ENCODE measurements around the gene MRPS18A.

The MRPS18A gene

DNA sequence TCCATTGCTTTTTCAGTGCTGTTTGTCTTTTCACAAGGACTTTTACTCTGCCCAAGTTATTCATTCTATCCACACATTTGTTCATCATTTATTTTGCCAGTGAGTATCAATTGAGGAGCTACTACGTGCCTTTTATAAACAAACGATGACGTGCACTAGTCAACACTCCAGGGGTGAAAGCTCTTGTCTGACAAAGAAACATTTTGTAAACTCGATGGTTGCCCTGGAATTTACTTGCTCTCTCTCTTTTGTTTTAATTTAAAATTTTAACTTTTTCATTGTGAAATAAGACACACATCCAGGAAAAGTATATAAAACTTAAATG is 8.3 kb upstream of the MRPS18A start:
- DNase-seq: no peak

DNA sequence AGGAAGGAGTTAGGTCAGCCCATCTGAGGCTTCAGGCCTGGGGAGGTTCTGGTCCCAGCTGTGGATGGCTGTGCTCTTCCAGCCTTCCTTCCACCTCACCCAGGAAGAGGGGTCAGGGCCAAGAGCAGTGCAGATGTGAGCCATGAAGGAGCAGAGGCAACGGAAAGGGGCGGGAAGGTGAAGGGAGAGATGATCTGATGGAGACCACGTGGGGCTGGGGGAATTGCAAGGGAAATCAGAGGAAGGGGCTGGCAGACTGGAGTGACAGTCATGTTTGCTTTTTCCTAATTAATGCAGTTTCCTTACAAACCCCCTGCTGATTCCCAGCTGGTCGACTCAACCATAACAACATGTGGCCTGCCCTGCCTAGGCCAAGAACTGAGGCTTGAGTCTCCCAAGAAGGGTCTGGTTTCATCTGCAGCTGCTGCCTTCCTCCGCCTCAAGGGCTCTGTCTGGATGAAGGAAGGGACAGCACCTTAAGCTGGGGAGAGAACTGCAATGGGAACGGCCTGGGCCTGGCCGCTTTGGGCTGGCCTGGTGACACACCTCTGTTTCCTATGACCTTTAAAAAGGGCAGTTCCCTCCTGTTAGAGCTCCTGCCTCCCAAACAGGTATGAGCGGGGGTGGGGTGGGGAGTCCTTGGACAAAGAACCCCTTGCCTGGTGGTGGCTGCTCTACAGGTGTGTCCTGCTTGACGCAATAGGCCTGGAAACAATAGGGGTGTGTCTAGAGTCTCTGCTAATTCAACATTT is 7.8 kb upstream of the MRPS18A start:
- no peak for DNase-seq

DNA sequence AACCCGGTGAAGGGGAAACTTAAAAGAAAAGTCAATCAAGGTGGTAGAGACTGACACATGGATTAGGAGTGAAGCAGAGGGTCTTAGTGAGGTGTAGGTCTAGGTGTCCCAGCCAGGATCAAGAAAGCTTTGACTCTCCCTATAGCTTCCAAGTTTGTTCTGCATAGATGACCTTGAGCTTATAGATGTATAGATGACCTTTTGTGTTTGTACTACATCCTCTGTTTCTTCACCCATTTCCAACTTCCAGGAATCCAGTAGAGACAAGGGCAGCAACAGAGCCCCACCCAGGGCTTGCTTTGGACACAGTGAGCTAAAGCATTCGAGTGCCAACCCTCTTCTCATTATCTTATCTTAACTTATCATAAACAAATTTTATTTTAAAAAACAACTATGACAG is 1.8 kb upstream of the MRPS18A start:
- no peak for DNase-seq

DNA sequence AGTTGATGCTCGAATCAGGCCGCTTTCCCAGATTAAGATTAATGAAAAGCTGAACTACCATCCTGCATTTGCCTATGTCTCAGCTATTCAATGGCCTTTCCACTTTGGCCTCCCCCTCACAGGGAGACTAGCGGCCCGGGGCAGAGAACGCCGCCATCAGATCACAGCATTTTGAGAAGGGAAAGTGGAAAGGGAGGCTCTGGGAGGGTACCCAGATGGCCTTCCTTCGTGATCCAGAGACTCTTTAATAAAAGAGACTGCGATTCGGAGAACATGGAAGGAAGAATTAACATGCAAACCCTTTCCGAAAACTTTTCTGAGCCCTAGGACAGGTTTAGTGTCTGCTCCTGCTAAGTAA is 533 bp downstream of the MRPS18A start:
- no peak for DNase-seq

DNA sequence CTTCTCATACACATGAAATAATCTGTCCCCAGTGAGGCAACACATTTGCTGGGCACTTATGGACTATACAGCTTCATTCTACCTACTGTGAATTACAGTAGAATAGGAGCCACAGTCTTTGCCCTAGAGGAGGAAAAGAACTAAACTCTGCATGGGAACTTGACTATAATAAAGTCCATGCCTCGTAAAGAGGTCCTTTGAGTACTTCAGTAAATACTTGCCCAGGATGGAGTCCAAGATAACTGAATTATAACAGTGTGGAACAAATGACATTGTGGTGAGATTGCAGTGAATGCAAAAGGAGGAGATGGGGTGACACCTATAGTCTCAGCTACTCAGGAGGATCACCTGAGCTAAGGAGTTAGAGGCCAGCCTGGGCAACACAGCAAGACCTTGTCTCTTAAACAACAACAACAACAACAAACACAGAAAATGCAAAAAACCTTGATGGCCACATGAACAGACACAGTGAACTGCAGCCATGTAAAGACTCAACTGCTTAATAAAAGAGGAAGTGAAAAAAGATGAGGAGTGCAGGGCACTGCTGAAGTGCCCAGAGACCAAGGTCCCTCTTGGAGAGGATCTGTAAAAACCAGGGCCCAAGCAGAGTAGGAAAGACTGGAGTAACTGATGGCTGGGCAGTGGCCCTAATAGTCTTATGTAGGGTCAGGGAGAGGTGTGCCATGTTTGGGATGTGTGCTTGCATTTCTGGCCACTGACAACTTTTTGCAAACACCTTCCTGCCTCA is 3.7 kb downstream of the MRPS18A start:
- no peak for DNase-seq

DNA sequence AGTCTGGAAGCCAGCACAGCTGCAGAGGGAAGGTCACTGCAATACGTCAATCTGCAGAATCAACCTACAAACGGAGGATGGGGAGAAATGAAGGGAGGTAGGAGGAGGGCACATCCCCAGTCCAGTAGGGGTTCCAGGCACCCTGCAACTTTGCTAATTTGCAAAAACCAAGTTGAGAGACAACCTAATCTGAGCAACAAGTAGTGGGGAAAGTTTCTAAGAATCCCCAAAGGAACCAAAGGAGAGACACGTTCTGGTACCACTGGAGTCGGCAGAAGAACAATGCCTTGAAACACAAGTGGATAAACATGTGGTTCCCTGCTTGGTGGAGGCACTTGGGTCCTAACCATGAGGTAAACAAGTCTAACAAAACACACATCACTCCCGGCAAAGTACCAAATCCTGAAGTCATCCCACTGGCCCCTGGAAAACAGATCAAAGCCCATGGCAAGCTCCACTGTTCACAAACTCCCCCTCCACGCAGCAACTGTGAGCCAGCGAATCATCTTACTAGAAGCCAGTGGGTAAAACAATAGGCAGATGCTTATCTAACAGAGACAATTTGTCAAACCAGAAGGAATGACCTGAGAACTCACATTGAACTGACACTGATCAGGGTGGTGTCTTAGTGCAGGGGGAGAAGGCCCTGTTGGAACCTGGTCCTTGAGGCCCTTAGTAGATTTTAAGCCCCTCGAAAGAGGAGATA is 4.7 kb downstream of the MRPS18A start:
- DNase-seq: no peak

DNA sequence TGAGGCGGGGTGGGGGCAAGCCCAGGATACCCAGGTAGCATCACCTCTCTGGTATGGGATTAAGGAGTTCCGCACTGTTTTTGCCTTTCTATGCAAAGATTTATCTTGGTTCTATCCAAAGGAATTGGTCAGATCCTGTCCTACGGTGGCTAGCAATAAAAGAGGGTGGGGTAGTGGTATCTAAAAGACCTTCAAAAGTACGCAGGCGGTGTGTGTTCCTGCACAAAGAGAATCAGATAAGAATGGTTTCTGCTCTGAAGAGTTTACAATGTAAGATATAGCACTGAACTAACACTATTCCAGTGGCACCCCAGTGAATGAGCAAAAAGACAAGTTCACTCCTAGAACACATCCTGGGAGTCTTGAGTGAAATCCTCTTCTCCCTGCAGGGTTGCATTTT is 6.3 kb downstream of the MRPS18A start:
- DNase-seq: no peak

DNA sequence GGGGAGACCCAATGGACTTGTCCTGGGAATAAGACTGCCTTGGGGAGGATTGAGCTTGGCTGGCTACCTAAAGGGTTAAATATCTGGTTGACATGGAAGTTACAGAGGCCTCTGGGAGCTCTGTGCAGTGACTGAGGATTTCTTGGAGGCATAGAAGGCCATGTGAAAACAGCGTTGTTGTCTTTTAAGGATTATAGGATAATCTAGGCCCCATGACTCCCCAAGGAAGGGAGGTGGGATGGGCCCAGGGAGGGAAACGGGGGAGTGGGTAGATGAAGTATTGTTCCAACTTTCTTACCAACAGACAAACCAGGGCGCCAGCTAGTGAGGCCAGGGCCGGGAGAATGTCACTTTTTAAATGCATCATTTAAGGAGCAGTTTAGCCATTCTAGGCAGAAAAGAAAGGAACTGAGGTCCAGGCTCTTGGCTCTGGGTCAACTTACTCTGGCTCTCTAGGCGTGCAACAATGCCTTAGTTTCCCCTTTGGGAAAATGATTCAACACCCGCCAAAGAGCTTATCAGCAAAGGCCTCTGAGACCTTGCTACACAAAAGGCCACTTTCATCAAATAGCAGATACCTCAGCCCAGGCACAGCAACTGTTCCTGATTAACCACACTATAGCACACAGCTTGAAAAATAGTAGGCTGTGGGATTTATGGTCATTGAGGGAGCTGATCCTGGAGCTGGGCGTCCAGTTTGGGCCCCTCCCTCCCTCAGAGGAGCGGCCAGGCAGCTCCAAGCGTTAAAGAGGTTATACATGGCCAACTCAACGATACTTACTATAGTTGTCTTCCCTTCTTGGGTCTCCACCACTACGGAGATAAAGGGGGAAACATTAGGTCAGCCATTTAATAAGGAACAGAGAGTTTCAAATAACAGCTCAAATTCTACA is 7.0 kb downstream of the MRPS18A start:
- DNase-seq: no peak

DNA sequence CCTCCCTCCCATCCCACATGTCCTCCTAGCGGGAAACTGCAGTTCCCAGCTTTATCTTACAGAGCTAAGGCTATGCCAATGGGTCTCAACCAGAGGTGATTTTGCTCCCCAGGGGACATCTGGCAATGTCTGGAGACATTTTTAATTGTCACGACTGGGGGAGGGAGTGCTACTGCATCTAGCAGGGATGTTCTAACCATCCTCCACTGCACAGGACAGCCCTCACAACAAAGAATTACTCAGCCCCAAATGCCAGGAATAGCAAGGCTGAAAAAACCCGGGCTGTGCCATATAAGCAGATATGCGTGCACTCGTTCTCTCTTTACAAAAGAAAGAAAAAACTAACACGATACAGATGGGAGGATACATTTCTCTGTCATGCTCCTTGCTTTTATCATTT is 8.5 kb downstream of the MRPS18A start:
- DNase-seq: no peak

DNA sequence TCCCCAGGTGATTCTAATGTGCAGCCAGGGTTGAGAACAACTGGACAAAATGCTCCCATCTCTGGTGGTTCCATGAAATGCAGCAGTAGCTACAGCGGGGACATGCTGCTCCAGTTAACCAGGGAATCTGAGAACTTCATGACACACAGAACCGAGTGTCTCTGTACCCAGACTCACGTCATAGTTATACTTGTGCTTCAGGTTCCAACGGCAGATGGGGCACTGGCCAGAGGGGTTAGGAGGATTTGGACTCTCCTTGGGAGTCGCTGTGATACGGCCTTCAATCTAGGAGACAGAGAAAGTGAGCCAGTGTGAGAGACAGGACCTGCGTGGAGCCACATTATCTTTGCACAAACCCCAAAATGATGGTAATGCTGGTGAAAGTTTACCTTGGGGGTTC is 9.2 kb downstream of the MRPS18A start:
- no peak for DNase-seq

DNA sequence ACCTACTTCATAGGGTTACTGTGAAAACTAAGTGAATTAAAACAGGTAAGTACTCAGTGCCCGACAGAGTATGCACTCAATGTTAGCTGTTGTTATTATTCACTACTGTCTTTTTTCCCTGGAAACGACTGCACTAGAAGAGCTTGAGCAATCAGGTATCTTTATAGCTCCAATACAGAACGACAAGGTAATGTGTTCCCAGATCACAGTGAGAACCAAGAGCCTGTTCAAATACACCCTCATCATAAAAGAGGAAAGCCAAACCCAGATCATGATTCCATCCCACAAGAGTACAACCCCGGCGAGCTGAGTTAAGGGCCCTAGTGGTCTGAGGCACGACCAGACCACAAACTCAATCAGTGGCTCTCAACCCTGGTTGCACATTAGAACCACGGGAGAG is 9.8 kb downstream of the MRPS18A start:
- no peak for DNase-seq

DNA sequence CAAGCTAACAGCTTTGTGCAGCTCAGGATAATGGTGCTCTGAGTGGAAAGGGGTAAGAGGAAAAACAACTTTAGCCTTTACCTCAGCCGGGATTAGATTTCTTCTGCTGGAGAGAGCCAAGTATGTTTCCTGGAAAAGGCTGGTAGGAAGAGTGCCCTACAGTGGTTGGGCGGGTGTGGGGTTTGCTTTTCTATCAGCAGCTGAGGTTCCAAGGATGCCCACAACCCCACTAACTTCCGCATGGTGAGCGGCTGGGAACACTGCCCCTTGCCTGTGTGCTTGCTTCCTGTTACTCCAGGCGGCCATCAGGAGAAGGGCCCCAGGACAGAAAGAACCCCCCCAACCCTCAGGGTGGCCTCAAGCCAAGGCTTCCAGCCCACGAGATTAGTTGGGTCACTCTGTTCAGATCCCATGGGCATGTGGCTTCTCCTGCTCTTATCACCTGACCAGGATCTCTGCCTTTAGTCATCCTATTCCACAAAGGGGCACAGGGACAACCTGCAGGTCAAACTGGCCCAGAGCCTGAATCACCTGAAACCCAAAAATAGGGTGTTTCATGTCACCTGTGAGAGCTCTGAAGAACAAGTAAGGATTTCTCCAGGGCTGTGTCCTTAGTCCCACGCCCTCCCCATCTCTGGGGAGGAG is 10.5 kb downstream of the MRPS18A start:
- DNase-seq: no peak

DNA sequence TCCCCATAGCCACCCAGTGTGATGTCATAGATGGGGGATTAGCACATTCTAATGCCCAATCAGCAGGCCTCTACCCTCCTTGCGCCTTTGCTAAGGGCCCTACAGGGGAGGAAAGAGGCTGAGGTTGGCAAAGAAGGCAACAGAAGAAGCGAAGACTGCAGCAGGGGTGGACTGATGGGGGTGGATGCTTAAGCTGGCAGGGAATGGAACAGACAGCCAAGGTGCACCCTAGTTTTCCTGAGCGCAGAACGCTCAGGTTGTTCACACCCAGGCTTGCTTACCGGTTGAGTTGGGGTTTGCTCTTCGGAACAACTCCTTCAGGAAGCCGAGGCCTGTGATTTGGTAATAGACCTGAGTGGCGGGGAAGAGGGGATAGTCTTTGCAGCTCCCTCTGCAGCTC is 12.7 kb downstream of the MRPS18A start:
- DNase-seq: no peak

DNA sequence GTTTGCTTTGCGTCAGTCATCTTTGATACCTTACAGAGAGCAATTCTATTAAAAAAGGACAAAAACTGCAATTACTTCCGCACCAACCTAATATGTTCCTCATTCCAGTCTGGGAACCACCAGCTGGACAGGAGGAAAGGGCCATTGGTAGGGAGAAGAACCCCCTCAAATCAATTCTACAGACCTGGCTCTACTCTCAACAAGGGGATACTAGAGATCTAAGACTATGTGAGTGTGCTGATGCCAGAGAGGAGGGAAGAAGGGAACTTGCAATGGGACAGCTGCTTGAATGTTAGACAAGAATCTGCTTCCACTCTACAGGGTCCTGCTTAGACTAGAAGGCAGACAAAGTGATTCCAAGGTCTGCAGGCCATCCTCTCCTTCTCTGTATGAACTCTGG is 13.3 kb downstream of the MRPS18A start:
- no peak for DNase-seq

DNA sequence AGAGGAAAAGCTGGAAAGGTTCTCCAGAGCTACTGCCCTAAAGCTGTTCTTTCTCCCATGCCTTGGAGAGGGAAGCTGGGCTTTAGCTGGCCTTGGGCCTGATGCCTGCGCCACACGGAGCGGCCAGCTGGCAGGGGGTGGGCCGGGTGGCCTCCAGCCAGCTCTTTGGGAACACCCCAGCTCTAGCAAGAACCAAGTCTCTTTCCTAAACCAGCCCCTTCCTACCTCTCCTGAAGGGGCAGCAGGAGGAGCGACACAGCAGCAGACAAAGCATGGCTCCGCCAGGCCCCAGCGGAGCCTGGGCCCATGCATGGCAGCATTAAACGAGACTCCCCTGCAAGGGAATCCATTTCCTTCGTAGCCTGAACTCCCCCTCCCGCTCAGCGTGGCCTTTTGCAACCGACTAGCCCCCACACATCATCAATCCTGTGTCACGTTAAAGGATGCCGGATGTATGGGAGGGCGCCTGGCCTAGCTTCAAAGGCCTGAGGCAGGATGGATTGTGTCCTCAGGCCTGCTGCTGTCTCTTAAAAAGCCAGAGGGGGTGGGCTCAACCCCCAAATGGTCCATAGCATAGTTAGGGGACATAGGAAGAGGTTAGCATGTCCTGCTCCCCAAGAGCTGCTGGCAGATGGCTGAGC is 14.0 kb downstream of the MRPS18A start:
- no peak for DNase-seq

DNA sequence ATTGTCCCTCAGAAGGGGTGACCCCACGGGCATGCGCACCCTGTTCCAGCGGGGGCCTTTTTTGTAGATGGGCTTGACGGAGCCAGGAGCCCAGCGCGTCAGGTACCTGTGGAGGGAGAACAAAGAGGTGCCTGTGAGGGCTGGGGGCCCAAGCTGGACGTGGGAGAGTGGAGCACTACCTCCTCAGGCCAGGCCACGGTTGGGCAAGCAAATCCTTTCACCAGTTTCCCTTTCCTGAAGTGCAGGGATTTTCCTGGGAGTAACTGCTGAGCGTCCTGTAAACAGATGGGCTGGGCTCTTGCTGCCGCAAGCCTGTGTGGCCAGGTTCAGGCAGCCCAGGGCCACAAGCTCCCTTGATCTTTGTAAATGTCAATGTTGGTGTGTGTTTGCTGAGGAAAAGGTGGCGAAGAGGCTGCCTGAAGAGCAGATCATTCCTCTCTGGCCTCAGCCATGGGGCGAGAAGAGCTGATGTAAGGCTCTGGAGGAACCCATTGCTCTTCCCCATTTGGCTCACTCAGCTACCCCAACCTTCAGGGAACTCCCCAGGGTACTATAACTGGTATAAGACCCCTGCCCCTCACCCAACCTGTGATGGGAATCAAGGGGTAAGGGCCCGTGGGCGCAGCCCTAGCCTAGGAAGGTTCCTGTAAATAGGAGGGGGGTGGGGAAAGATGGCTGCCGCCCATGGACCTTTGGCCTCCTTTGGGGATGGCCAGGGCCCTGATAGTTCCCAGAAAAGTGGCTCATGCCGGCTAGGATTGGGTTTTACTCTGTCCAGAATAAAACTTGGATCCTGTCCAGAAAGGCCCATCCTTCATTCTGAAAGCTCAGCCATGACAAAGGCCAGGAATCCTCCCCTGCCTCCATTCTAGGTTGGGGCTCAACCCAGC is 15.5 kb downstream of the MRPS18A start:
- DNase-seq: no peak

DNA sequence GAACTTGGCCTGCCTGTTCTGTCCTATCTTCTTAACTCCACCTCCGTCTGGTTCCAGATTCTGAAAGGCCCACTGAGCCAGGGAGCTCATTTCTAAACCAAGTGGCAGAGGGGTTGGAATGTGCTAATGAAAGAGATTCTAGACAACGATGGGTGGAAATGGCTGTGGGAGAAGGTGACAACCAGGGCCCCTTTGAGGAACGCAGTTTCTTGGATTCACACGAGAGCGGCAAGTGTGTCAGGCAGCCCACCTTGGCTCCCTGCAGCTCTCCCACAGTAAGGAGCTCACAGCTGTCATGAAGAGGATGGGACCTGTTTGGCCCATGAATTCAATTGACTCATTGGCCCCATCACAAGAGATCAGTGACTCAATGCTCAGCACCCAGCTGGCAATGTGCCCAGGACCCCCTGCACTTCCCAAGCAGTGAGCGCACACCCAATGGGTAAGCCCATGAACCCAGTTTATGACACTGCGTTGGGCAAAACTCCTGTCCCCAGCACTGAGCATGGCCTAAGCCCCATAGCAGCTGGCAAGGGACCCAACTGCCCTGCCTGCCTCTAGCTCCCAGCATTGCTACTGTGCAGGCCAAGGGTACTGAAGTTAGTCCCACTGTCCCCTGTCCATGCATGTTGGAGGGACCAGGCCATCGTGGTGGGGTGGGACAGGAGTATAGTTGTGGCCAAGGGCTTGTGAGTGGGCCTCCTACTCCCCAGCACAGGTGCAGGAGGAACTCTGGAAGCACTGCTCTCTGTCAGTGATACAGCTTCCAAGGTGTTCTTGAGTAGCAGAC is 16.4 kb downstream of the MRPS18A start:
- DNase-seq: no peak

DNA sequence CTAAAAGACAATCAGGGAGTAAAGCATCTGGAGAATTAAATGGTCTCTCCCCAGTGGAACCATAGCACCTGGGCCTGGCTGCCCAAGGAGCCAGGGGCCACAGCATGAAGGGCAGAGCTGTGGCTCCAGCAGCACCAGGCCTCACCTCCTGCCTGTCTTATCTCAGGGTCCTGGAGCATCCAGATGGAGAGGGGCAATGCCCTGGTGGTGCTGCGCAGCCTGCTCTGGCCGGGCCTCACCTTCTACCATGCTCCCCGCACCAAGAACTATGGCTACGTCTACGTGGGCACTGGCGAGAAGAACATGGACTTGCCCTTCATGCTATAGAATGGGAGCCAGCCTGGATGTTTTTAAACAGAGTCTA is 17.0 kb downstream of the MRPS18A start:
- no peak for DNase-seq

DNA sequence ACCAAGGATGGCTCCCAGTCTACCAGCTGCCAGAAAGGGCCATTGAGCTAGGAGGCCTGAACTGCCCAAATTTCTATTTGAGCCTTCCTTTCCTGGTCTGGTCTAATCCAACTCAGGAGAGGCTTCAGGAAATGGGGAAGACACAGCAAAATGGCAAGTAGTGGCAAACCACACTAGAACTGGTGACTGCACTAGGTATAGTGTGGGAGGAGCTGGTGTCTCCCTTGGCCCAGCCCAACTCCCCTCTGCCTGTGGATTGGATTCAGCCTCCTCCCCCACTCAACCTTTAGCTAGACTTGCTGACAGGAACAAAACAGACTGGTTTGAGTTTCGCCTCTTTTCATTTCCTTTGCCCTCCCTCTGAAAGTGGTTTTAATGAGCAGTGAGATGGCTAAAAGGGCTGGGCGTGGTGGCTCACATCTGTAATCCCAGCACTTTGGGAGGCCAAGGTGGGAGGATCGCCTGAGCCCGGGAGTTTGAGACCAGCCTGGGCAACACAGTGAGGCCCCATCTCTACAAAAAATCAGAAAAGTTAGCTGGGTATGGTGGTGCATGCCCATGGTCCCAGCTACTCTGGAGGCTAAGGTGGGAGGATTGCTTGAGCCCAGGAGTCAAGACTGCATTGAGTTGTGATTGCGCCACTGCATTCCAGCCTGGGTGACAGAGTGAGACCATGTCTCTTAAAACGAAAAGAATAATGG is 17.5 kb downstream of the MRPS18A start:
- DNase-seq: no peak
